Esophagus squamous epithelium (tissue), 4 donors: ENCODE data around the gene PPP4C.

Experiments used
- CTCF ChIP-seq, 6 experiments: fragments of 450-650 bp in 4 of 6; fragments of 200-600 bp in 2 of 6; sonication (generic) in 2 of 6; IDR thresholded peaks; one replicate each; pipeline ENCODE4 v1.5.1; 2016 to 2019; ENCODE audit warnings: antibody characterized with exemption in 6 of 6, mild to moderate bottlenecking in 4 of 6, moderate library complexity in 4 of 6
- POLR2A ChIP-seq, 4 donors: fragments of 450-650 bp; IDR thresholded peaks; one replicate each; pipeline ENCODE4 v1.6.1; 2017; ENCODE audit warnings: antibody characterized with exemption in 4 of 4, mild to moderate bottlenecking in 4 of 4, moderate library complexity in 3 of 4

GRCh38 chr16:30096105-30096861, 20.5 kb downstream of the PPP4C start, which contains the start of gene YPEL3:
- TF ChIP-seq CTCF (IDR thresholded peaks at IDR 0.05): no peak
- peak in 2 of 4 donors; percentile 42 to 90 for TF ChIP-seq POLR2A (IDR thresholded peaks at IDR 0.05)
